ENCODE data around the gene SLC4A11.

Gene SLC4A11

GRCh38 chr20:3238616-3239025, 369 bp downstream of the SLC4A11 start:
- H3K4me3 ChIP-seq (ENCODE audit: low read depth, low read length) = peak overlapping the region; percentile 55
- POLR2A ChIA-PET = no interaction called here
- no peak for DNase-seq (ENCODE audit: low read depth, low spot score)
- CTCF ChIA-PET = interaction anchor here (0.6 to 2.0 kb wide), 4 partner anchors 9 to 75 kb away, joined by 3 to 7 read pairs (median 4); no protein-coding TSS in a partner anchor
- TF ChIP-seq CTCF (IDR thresholded peaks at IDR 0.05; ENCODE audit: insufficient read depth, low read length, missing control alignments) = no peak

DNA sequence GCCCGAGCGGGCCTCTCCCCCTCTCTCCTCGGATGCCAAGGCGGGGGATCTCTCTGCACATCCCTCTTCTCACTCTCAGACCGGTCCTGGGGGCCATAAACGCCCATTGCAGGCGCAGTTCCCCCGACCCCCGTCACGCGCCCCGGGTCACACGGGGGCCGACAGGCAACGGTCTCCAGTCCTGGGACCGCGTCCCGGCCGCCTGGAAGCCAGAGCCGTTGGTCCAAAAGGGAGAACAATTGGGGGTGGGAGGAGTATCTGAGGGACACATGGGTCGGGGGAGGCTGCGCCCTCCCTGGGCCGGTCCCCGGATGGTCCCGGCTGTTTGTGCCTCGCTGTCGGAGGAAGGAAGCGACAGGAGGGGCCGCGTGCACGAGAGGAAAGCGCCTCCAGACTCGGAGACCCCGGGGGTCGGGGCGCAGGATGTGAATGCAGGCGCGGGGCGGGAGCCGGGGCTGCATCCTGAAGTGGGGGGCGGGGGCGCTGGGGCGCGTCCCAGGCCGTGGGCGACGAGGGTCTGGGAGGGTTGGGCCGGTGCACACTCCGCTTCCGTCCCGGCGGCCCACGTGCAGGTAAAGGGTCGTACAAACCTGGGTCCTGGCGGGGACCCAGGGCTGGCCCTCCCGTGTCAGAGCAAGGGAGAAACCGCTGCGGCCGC, 903 bp downstream of the SLC4A11 start:
- POLR2A ChIA-PET = no interaction called here
- CTCF ChIA-PET = interaction anchor here (0.6 to 2.0 kb wide), 4 partner anchors 9 to 76 kb away, joined by 3 to 9 read pairs (median 4); no protein-coding TSS in a partner anchor
- no peak for DNase-seq (ENCODE audit: low read depth, low spot score)
- no peak for TF ChIP-seq CTCF (IDR thresholded peaks at IDR 0.05; ENCODE audit: insufficient read depth, low read length, missing control alignments)
- H3K4me3 ChIP-seq (ENCODE audit: low read depth, low read length) = peak overlapping the region; percentile 55

DNA sequence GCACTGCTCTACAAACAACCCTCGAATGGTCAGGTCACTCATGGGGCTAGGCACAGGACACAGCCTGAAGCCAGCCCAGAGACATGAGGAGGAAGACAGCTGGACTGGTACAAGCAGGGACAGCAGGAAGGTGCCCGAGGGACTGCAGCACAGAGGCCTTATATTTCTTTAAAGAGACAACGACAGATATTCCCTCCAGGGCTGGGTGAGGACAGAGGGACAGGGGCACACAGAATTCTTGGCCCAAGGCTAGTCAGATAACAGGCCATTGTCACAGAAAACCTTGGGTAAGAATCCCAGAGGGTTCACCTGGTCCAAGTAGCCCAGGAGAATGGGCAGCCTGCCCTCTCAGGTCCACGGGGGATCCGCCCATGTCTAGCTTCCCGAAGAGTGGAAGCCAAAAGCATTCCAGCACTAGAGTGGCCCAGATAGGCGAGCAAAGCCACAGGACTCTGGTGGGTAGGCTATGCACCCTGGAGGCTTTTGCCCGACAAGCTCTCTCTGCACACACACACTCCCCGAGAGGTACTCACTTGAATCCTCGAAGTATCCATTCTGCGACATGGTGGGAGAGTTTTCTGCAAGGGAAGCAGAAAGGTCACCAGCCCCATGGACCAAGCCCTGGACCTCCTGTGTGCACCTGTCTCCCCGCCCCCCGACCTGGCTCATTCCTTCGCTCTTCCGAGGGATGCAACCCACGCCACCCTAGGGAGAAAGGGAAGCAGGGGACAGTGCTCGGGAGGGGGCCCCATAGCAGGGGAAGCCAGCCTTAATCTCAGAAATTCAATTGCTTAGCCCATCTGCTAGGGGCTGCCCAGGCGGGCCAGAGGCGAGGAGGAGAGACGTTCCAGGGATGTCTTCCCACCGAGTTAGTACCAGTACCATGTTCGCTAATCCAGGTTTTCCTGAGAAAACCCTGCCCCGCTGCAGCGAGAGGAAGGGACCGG, 1.7 kb downstream of the SLC4A11 start:
- TF ChIP-seq CTCF (IDR thresholded peaks at IDR 0.05; ENCODE audit: insufficient read depth, low read length, missing control alignments) = no peak
- H3K4me3 ChIP-seq (ENCODE audit: low read depth, low read length) = no peak overlapping the region
- ChIA-PET POLR2A (no interaction called here), CTCF (interaction anchor here (1.5 to 1.9 kb wide), 2 partner anchors 17 to 19 kb away, joined by 7 to 9 read pairs; no protein-coding TSS in a partner anchor)
- no peak for DNase-seq (ENCODE audit: low read depth, low spot score)

DNA sequence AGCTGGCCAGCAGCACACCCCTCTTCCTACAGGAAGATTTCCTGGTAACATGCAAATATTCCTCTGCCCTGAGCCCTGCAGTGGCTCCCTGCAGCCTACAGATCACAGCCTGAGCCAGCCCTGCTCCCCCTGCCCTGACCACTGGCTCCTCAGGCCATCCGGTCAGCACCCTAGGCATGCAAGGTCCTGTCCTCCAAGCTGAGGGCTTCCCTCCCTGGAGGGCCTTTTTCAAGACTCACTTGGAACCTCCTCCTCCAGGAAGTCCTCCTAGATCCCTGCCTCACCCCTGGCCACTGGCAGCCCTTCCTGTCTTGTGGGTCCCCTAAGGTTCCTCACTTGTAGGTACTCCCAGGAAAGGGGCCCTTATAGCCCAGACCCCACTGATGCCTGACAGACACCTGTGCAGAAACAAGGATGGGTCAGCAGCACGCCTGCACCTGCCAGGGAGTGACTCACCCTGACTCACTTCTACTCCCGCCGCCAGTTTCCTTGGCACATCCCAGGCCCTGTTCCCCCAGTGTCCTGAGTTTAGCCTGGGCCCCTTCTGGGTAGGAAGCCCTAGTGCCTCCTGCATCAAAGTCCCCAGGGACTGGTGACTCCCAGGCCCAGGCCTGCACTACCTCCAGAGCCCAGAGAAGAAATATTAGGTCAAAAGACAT, 3.2 kb downstream of the SLC4A11 start:
- POLR2A ChIA-PET = no interaction called here
- DNase-seq (ENCODE audit: low read depth, low spot score) = no peak

DNA sequence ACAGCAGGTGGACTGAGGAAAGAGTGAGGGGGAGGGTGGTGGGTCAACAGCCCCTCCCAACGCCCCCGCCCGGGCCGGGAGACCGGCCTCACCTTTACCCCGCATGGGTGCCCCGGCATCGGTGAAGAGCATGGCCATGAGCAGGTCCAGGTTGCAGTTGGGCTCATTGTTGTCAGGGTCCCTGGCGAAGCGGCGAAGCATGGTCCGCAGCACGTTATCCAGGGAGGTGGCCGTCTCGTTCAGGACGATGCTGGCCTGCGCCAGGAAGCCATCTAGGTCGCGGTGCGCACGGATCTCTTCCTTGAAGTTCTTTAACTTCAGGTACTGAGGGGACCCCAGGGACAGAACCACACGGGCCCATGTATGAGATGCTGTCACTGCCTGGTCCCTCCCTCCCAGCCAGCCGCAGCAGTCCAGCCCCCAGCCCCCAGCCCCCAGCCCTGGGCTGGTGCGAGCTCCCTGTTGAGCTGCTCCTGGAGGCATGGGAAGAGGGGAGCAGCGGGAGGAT, 4.9 kb downstream of the SLC4A11 start:
- no peak for TF ChIP-seq CTCF (IDR thresholded peaks at IDR 0.05; ENCODE audit: insufficient read depth, low read length, missing control alignments)
- no peak overlapping the region for H3K4me3 ChIP-seq (ENCODE audit: low read depth, low read length)
- ChIA-PET CTCF (interaction anchor here (0.6 kb wide), 1 partner anchor 13 kb away, joined by 3 read pairs; no protein-coding TSS in a partner anchor), POLR2A (no interaction called here)
- DNase-seq (ENCODE audit: low read depth, low spot score) = no peak

More for the DNA sequence above, 3.2 kb downstream of the SLC4A11 start:
- CTCF ChIA-PET = interaction anchor here (1.5 to 1.9 kb wide), 2 partner anchors 15 to 17 kb away, joined by 7 to 9 read pairs; no protein-coding TSS in a partner anchor
- H3K4me3 ChIP-seq (ENCODE audit: low read depth, low read length) = no peak overlapping the region
- TF ChIP-seq CTCF (IDR thresholded peaks at IDR 0.05; ENCODE audit: insufficient read depth, low read length, missing control alignments) = no peak

Data from AG04449 (cell line).